ENCODE measurements around the gene CERS5. TPM values are rescaled to one million over a fixed set of nuclear protein-coding genes. Genes with fewer than 3 reads are reported as not detected.

The CERS5 gene
- total RNA-seq, 4 donors from 2014 or later, result 13.0 to 27.5 (median 21.2) TPM

DNA sequence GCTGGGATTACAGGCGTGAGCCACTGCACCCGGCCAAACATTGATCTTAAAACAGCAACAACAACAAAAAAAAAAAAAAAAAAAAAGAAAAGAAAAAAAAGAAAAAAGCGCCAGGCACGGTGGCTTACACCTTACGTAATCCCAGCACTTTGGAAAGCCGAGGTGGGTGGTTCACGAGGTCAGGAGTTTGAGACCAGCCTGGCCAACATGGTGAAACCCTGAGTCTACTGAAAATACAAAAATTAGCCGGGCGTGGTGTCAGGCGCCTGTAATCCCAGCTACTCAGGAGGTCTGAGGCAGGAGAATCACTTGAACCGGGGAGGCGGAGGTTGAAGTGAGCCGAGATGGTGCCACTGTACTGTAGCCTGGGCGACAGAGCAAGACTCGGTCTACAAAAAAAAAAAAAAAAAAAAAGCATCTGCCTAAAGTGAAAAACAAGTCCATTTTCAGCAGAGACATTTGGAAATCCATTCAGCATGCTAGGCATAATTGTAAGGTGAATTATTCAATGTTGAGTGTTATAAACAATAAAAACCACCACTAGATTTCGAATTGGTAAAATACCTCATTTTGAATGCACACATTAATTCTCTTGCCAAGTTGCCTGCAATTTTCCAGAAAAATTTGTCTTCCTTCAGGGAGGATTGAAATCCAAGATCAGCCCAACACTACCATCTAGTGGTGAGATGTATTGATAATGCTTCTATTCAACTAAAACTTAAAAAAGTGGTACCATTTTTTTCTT lies 8.0 kb upstream of the CERS5 start:
- Histone ChIP-seq H3K9me3 (peaks cover 0 to under 1% (median under 1%) of the 10 kb centered on the region in 3 donors), H3K36me3 (peaks cover 4 to 43% (median 21%) of the 10 kb centered on the region in 3 donors), H3K27me3 (no peaks in the 10 kb centered on the region), H3K27ac (no peak overlapping the region), H3K4me3 (no peak overlapping the region), H3K4me1 (no peaks in the 10 kb centered on the region)
- WGBS, 2 donors, result 63 to 66% methylated on average over 9 to 15 of the region's 16 CpGs
- no peak for DNase-seq
- TF ChIP-seq, protein P1, sequence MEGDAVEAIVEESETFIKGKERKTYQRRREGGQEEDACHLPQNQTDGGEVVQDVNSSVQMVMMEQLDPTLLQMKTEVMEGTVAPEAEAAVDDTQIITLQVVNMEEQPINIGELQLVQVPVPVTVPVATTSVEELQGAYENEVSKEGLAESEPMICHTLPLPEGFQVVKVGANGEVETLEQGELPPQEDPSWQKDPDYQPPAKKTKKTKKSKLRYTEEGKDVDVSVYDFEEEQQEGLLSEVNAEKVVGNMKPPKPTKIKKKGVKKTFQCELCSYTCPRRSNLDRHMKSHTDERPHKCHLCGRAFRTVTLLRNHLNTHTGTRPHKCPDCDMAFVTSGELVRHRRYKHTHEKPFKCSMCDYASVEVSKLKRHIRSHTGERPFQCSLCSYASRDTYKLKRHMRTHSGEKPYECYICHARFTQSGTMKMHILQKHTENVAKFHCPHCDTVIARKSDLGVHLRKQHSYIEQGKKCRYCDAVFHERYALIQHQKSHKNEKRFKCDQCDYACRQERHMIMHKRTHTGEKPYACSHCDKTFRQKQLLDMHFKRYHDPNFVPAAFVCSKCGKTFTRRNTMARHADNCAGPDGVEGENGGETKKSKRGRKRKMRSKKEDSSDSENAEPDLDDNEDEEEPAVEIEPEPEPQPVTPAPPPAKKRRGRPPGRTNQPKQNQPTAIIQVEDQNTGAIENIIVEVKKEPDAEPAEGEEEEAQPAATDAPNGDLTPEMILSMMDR (IDR thresholded peaks at IDR 0.05), result peak; percentile 29 to 78 (median 68)
- TF ChIP-seq POLR2A (IDR thresholded peaks at IDR 0.05), result no peak
- intact Hi-C loops (cut with DNase I), result loop anchor here (10.0 kb wide), 1 partner anchor 90 kb away; the partner anchor contains the start of gene SMARCD1

DNA sequence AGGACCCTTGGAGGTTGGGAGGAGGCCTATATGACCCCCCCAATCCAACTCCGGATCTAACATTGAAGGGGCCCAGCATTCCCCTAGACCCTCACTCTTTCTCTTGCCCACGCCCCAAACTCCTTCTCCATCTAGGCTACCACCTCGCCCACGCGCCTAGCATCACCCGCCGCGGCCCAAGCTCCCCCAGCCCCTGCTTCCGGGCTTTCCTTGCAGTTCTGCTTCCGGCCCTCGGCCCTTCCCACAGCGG lies 445 bp downstream of the CERS5 start:
- Histone ChIP-seq H3K36me3 (no peaks in the 10 kb centered on the region), H3K4me1 (peaks cover 10 to 48% (median 12%) of the 10 kb centered on the region in 3 donors), H3K4me3 (peak overlapping the region; percentile 79 to 88 (median 82)), H3K27ac (peak overlapping the region; percentile 92 to 97 (median 95)), H3K9me3 (peaks cover 0 to 11% (median 10%) of the 10 kb centered on the region in 3 donors), H3K27me3 (no peaks in the 10 kb centered on the region)
- 0 to 1% methylated on average over 7 to 12 of the region's 12 CpGs for WGBS, 2 donors
- intact Hi-C loops (cut with DNase I), result no loop called here
- no peak for DNase-seq
- TF ChIP-seq, protein P1 (IDR thresholded peaks at IDR 0.05), result no peak
- TF ChIP-seq POLR2A (IDR thresholded peaks at IDR 0.05), result no peak

DNA sequence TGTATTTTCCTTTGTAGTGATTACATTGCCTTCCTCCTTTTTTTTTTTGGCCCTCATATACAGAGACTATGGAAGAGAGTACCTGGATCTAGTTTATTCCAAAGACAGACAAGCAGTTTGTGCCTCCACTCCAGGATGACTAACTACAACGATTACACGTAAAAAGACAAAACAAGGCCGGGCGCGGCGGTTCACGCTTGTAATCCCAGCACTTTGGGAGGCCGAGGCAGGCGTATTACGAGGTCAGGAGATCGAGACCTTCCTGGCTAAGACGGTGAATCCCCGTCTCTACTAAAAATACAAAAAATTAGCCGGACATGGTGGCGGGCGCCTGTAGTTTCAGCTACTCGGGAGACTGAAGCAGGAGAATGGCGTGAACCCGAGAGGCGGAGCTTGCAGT lies 2.2 kb downstream of the CERS5 start:
- H3K9me3 ChIP-seq, result peaks cover 0 to 9% (median 7%) of the 10 kb centered on the region in 3 donors
- H3K27ac ChIP-seq, result peak overlapping the region in 1 of 4 donors; percentile 33
- peaks cover 10 to 48% (median 12%) of the 10 kb centered on the region in 3 donors for H3K4me1 ChIP-seq
- intact Hi-C loops (cut with DNase I), result no loop called here
- TF ChIP-seq POLR2A (IDR thresholded peaks at IDR 0.05), result no peak
- TF ChIP-seq, protein P1 (IDR thresholded peaks at IDR 0.05), result no peak
- H3K4me3 ChIP-seq, result no peak overlapping the region
- H3K36me3 ChIP-seq, result no peaks in the 10 kb centered on the region
- no peak for DNase-seq
- no peaks in the 10 kb centered on the region for H3K27me3 ChIP-seq
- WGBS, 2 donors, result 66 to 87% methylated on average over 14 to 20 of the region's 20 CpGs

DNA sequence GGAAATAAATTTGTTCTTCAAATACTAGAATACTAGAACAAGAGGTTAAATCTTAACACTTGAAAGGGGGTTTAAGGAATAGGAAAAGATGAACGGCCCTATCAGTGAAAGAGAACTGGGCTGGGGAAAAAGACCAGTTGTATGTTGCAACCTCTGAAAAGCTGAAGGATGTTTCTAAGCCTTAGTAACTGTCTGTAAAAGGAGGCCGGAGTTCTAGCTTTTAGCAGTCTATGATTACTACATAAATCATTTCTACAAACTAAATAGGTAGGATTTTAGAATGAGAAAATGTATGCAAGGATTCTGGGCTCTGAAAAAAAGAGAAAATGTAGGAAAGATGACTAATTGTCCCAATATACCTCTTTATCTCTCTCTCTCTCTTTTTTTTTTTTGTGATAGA lies 4.9 kb downstream of the CERS5 start:
- intact Hi-C loops (cut with DNase I), result no loop called here
- peak overlapping the region in 1 of 4 donors; percentile 2 for H3K27ac ChIP-seq
- no peaks in the 10 kb centered on the region for H3K9me3 ChIP-seq
- no peak overlapping the region for H3K4me3 ChIP-seq
- no peak for TF ChIP-seq POLR2A (IDR thresholded peaks at IDR 0.05)
- TF ChIP-seq, protein P1 (IDR thresholded peaks at IDR 0.05), result no peak
- DNase-seq, result no peak
- H3K4me1 ChIP-seq, result peaks cover 9 to 41% (median 10%) of the 10 kb centered on the region in 3 donors
- WGBS, 2 donors, result 53 to 54% methylated on average over 2 of the region's 2 CpGs
- H3K27me3 ChIP-seq, result no peaks in the 10 kb centered on the region
- H3K36me3 ChIP-seq, result no peaks in the 10 kb centered on the region

DNA sequence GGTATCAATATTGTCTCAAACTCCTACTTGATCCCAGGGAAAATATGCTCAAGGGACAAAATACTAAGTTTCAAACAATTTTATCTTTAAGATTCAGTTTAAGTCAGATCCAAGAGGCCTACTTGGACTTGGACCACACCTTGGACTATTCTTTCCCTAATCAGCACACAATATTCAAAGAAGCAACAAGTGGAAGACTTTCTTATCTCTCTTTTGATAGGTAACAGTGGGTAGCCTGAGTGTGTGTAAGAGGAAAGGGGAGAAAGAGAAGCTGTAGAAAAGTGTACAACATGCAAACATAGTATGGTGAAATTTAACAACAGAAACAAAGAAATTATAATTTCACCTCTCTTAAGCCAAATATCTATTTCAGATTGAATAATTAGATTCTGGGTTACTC lies 6.5 kb downstream of the CERS5 start:
- TF ChIP-seq, protein P1 (IDR thresholded peaks at IDR 0.05), result no peak
- no peak for TF ChIP-seq POLR2A (IDR thresholded peaks at IDR 0.05)
- no peak overlapping the region for H3K4me3 ChIP-seq
- intact Hi-C loops (cut with DNase I), result no loop called here
- no peaks in the 10 kb centered on the region for H3K27me3 ChIP-seq
- H3K27ac ChIP-seq, result no peak overlapping the region
- no peaks in the 10 kb centered on the region for H3K36me3 ChIP-seq
- H3K9me3 ChIP-seq, result no peaks in the 10 kb centered on the region
- DNase-seq, result no peak
- H3K4me1 ChIP-seq, result peaks cover 0 to 30% (median 2%) of the 10 kb centered on the region in 3 donors

Data from esophagus squamous epithelium (tissue), 5 donors.